ENCODE measurements around the gene HS3ST3A1. TPM values are rescaled to one million over a fixed set of nuclear protein-coding genes. Genes with fewer than 3 reads are reported as not detected.

The HS3ST3A1 gene
- total RNA-seq, 1 experiment from 2014 or later = 47.6 TPM

GRCh38 chr17:13480877-13481276, 120.9 kb downstream of the HS3ST3A1 start:
- TF ChIP-seq EZH2phosphoT487 (IDR thresholded peaks at IDR 0.05; ENCODE audit: borderline replicate concordance, low read length) (no peak), CTCF (conservative IDR thresholded peaks at IDR 0.05; ENCODE audit: low read depth, low read length) (no peak), EZH2 (IDR thresholded peaks at IDR 0.05; ENCODE audit: low read length, unreplicated experiment) (no peak)
- no peak for ATAC-seq
- Histone ChIP-seq H3F3A (ENCODE audit: low read length, unreplicated experiment) (no peaks in the 10 kb centered on the region), H3K4me1 (ENCODE audit: insufficient read depth, low read length) (no peaks in the 10 kb centered on the region), H3K27me3 (ENCODE audit: low read length) (no peaks in the 10 kb centered on the region), H2AFZ (ENCODE audit: low read length) (no peak overlapping the region), H3K4me3 (ENCODE audit: low read length) (no peak overlapping the region), H3K9me2 (replicated peaks; ENCODE audit: low read length) (no peaks in the 10 kb centered on the region), H3K9me3 (ENCODE audit: low read length) (peaks cover 20% of the 10 kb centered on the region), H3K36me3 (ENCODE audit: low read depth, low read length) (no peaks in the 10 kb centered on the region; the same call in 1 of the 2 replicates), H4K20me1 (ENCODE audit: low read length) (no peaks in the 10 kb centered on the region), H3K4me2 (ENCODE audit: low read length) (no peak overlapping the region), H3K27ac (ENCODE audit: low read length) (no peak overlapping the region), H3K9ac (ENCODE audit: low read length) (no peak overlapping the region), H3K79me2 (ENCODE audit: low read length) (no peaks in the 10 kb centered on the region)
- BruUV-seq (replicated peaks) = no TSS peak
- ChIA-PET POLR2A (ENCODE audit: unreplicated experiment) (no interaction called here), CTCF (no interaction called here)
- intact Hi-C loops (cut with micrococcal nuclease) = no loop called here
- no peak for DNase-seq

DNA sequence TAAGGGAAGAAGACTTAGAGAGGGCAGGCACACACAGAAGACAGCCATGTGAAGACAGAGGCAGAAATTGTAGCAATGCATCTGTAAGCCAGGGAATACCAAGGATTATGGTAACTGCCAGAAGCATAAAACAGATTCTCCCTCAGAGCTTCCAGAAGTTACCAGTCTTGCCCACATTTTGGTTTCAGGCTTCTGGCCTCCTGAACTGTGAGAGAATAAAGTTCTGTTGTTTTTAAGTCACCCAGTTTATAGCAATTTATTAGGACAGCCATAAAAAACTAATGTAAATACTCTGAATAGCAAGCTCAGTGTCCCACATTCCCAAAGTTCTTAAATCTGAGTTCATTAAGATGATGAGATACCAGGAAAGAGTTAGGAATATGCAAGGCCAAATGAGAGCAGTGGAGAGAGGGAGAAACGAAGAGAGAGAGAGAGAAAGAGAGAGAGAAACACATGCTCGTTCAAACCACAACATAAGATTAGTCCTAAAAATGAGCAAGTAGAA, 123.4 kb downstream of the HS3ST3A1 start:
- Histone ChIP-seq H3K9me2 (replicated peaks; ENCODE audit: low read length) (no peaks in the 10 kb centered on the region), H3K27me3 (ENCODE audit: low read length) (peaks cover 12% of the 10 kb centered on the region; the same call in 1 of the 2 replicates), H3F3A (ENCODE audit: low read length, unreplicated experiment) (no peaks in the 10 kb centered on the region), H2AFZ (ENCODE audit: low read length) (no peak overlapping the region), H3K4me1 (ENCODE audit: insufficient read depth, low read length) (no peaks in the 10 kb centered on the region), H3K27ac (ENCODE audit: low read length) (no peak overlapping the region), H4K20me1 (ENCODE audit: low read length) (no peaks in the 10 kb centered on the region), H3K79me2 (ENCODE audit: low read length) (no peaks in the 10 kb centered on the region), H3K4me2 (ENCODE audit: low read length) (no peak overlapping the region), H3K36me3 (ENCODE audit: low read depth, low read length) (no peaks in the 10 kb centered on the region; the same call in 1 of the 2 replicates), H3K4me3 (ENCODE audit: low read length) (no peak overlapping the region), H3K9me3 (ENCODE audit: low read length) (peaks cover 20% of the 10 kb centered on the region), H3K9ac (ENCODE audit: low read length) (no peak overlapping the region)
- TF ChIP-seq CTCF (conservative IDR thresholded peaks at IDR 0.05; ENCODE audit: low read depth, low read length) (no peak), EZH2 (IDR thresholded peaks at IDR 0.05; ENCODE audit: low read length, unreplicated experiment) (no peak)
- DNase-seq (no peak), ATAC-seq (no peak)
- BruUV-seq (replicated peaks) = no TSS peak
- ChIA-PET CTCF (no interaction called here), POLR2A (ENCODE audit: unreplicated experiment) (no interaction called here)
- intact Hi-C loops (cut with micrococcal nuclease) = no loop called here

DNA sequence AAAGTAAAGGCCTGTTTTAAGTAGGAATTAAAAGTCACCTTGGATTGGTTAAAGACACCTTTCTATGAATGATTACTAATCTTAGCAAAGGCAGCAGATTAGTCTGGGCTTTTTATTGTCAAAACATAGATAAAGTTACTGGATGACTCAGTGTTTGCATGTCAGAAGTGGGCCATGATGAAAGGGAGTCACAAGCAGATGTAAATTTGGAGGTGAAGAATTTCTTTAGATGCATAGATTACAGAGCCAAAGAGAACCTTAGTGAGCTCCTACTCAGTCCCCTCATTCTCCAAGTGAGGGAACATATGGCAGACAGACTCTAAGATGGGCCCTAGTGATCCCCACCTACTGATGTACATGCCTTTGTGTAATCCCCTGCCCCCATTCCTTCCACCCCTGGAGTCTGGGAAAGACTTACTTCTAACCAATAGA, 124.5 kb downstream of the HS3ST3A1 start:
- no peaks in the 10 kb centered on the region for H3F3A ChIP-seq (ENCODE audit: low read length, unreplicated experiment)
- POLR2A ChIA-PET (ENCODE audit: unreplicated experiment) = no interaction called here
- H4K20me1 ChIP-seq (ENCODE audit: low read length) = no peaks in the 10 kb centered on the region
- CTCF ChIA-PET = no interaction called here
- no peak overlapping the region for H2AFZ ChIP-seq (ENCODE audit: low read length)
- H3K27me3 ChIP-seq (ENCODE audit: low read length) = peaks cover 18% of the 10 kb centered on the region; the same call in 1 of the 2 replicates
- no peak overlapping the region for H3K4me3 ChIP-seq (ENCODE audit: low read length)
- H3K79me2 ChIP-seq (ENCODE audit: low read length) = no peaks in the 10 kb centered on the region
- no peak overlapping the region for H3K9ac ChIP-seq (ENCODE audit: low read length)
- no peak for TF ChIP-seq EZH2phosphoT487 (IDR thresholded peaks at IDR 0.05; ENCODE audit: borderline replicate concordance, low read length)
- no peak for TF ChIP-seq CTCF (conservative IDR thresholded peaks at IDR 0.05; ENCODE audit: low read depth, low read length)
- TF ChIP-seq EZH2 (IDR thresholded peaks at IDR 0.05; ENCODE audit: low read length, unreplicated experiment) = no peak
- no peaks in the 10 kb centered on the region for H3K9me2 ChIP-seq (replicated peaks; ENCODE audit: low read length)
- no peaks in the 10 kb centered on the region for H3K4me1 ChIP-seq (ENCODE audit: insufficient read depth, low read length)
- no peak overlapping the region for H3K27ac ChIP-seq (ENCODE audit: low read length)
- intact Hi-C loops (cut with micrococcal nuclease) = no loop called here
- H3K4me2 ChIP-seq (ENCODE audit: low read length) = no peak overlapping the region
- no TSS peak for BruUV-seq (replicated peaks)
- H3K36me3 ChIP-seq (ENCODE audit: low read depth, low read length) = no peaks in the 10 kb centered on the region; the same call in 1 of the 2 replicates
- H3K9me3 ChIP-seq (ENCODE audit: low read length) = peaks cover 20% of the 10 kb centered on the region
- no peak for ATAC-seq
- peak; percentile 39 for DNase-seq

All from PC-3 (cell line).